GM19397 (cell line): ENCODE data around the gene GPR158.

Experiments used
- ATAC-seq: cut with Tn5 transposase; IDR thresholded peaks from one replicate; pipeline ENCODE4 v1.9.1; 2021; ENCODE audit warnings: mild to moderate bottlenecking, moderate library complexity; ENCODE audit not compliant: unreplicated experiment

The GPR158 gene

DNA sequence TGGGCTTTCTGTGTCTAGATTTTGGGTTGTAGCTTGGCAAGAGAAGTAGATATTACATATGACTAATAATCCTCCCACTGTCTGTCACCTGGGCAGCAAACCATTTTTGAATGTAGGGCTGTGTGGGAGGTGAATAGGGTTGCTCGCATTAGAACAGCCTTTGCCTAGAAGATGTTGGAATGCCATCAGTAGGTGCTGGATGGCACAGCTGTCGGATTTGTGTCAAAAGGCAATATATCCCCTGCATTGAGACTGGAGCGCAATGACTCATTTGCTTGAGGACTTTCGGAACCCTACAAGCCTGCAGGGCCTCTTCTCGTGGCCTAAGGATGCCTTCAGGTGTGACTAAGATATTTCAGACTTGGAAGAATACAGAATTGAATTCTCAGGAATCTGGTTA lies 323.8 kb downstream of the GPR158 start:
- ATAC-seq = no peak

DNA sequence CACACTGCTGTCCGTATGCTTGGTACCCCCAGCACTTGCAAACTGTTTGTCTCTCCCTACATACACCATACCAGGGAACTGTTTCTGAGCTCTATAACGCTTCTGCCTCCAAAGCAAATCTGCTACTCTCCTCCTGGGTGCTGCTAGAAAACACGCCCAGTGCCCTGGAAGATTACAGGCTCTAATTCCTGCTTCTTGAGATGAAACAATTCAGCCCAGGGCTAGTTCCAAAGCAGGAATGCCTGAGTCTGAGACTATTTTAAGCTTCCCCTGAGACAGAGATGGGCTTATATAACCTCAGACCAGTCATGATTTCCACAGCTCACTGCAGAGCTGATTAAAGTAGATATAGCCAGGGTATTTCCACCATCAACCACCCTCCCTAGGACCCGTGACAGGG lies 327.1 kb downstream of the GPR158 start:
- no peak for ATAC-seq

DNA sequence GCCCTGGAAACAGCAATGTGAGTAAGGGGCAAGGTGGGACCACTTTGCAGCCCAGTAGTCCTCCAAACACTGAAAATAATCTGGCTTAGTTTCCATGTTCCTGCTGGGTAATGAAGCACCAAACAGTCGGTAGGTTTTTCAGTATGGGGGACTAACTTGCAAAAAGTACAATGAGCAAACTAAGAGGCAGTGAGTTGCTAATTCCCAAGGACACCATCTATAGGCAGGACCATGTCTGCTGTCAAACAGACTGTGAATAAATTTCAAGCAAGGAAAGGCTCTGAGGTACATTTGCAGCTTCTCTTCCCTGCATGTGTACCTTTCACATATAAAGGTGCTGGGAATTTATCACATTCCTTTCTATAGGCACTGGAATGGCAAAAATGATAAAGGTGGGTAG lies 327.7 kb downstream of the GPR158 start:
- ATAC-seq = no peak

GRCh38 chr10:25504306-25504705 lies 329.5 kb downstream of the GPR158 start:
- ATAC-seq = no peak

- ATAC-seq = no peak
Observed at GRCh38 chr10:25504838-25505237, 330.0 kb downstream of the GPR158 start.

GRCh38 chr10:25505466-25505865 lies 330.7 kb downstream of the GPR158 start:
- no peak for ATAC-seq

- no peak for ATAC-seq
Observed at GRCh38 chr10:25506821-25507335, 332.1 kb downstream of the GPR158 start.

- ATAC-seq = no peak
Observed at GRCh38 chr10:25508112-25508815, 333.5 kb downstream of the GPR158 start.

DNA sequence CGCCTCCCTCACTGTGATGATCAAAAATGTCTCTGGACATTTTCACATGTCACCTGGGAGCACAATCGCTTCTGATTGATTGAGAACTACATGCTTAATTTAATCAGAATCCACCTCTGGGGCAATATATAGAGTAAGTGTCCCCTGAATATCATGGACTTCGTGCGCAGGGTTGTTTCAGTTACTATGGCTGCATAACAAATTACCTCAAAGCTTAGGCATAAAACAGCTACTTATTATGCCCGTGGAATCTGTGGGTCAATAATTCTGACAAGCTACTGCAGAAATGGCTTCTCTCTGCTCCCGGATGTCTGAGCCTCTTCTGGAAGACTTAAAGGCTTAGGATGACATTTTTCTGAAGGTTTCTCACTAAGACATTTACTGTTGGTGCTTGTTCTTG lies 334.4 kb downstream of the GPR158 start:
- no peak for ATAC-seq

DNA sequence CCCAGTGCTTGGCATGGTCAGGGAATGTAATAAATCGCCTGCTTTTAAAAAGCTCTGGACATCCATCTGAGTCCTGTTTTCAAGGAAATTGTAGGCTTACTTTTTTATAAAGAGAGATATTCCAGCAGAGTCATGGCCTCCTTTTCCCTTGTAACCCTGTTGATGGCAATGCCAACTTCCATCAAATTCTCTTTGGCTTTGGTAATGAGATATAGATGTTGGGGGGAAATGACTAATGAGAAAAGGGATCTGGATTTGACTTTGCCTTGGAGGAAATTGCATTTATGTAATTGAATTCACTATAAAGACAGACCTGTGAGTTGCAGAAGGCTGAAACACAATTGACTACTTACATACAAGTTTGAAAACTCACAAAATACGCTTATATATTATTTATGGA lies 347.5 kb downstream of the GPR158 start:
- ATAC-seq = no peak

DNA sequence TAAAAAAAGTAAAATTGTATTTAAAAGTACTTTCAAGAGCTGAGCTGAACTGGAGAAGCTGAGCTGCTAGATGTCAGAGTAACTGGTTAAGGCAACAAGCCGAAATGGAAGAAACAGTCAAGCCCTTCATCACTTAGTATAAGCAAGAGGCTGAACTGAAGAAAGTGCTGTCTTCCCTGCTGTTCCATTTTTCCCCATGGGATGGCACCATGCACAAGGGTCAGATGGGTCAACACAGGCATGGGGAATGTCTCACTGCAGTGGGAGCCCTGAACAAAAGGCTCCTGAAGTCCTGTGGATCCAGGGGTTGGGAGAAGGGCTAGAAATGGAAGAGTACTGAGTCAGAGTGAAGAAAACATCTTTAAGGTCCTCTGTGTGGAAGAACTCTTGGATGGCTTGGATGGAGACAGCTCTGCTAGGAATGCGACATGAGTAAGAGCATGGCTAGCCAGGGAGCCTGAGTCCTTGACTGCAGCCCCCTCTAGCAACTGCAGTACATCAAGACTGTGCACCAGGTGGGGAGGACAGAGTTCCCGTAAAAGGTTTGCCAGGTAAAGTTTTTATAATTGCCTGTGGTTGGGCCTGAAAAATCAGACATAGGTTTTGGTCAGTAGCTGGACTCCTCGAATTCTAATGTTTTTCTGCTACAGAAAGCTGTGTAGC lies 348.3 kb downstream of the GPR158 start:
- ATAC-seq = no peak

DNA sequence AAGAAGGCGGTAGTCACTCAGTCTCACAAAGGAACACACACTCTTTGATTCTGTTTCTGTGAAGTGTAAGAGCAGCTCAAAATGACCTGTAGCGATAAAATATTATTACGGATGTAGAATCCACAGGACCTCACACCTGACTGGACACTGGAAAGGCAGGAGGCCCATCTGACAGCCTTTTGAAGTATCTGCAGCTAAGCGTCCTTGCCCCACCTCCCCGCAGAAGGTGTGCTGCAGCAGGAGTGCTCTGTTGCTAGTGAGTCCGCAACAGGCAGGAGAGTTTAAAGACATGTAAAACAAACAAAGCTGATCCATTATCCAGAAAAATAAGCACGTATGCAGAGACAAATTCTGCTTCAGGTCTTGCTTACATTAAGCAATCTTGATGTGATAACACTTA lies 355.5 kb downstream of the GPR158 start:
- no peak for ATAC-seq

DNA sequence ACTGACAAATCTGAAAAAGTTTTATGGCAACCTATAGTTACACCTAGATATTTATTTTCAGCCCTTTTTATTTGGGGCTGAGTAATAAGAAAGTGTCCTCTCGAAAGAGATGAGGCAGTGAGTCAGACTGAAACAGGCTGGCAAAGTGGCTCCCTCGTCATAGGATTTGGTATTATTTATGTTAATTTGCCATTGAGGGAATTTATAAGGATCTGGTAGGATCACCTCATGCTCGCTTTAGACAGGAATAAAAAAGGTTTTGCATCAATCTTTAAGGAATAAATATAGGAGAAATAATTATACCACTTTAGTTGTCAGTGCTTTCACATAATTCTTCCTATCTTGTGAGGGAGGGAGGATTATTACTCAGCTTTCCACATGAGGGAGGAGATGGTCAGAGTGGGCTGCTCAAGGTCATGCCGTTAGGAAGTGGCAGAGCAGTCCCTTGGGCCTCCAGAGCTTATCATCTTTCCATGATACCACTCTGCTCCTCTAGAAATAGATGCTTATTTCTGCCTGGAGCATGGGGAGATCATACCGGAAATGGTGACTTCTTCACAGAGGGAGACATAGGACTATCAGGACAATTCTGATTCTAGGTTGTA lies 356.8 kb downstream of the GPR158 start:
- no peak for ATAC-seq

- no peak for ATAC-seq
Observed at GRCh38 chr10:25532213-25532612, 357.4 kb downstream of the GPR158 start.

DNA sequence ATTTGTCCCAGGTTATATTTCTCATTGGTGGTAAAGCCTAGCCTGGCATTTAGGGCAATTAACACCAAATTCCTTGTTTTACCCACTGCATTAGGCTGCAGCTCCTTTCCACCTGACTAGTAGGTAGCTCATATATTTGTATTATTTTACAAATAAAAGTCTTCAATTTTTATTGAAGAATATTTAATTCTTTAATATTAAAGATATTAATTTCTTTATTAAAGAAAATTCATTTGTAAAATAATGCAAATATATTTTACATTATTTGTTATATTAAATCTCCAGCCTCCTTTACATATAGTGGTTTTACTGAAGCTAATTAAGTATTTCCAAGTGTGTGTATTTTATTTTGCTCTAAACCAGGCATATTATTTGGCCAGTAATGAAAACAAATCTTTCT lies 361.2 kb downstream of the GPR158 start:
- ATAC-seq = no peak

DNA sequence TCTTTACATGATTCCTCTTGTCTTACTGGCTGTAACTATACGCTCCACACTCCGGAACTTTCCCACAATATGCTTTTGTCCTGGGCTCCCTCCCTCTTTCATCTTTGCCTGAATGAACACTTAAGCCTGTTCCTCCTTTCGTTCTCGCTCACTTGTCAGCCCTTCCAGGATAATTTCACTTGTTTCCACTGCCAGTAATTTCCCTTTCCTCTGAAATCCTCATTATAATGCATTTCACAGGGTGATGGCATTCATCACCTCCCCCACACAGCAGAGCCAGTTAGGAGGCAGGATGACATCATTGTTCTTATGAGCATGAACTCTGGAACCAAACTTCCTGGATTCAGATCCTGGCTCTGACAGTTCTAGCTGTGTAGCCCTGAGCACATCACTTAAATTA lies 372.6 kb downstream of the GPR158 start:
- ATAC-seq = no peak

DNA sequence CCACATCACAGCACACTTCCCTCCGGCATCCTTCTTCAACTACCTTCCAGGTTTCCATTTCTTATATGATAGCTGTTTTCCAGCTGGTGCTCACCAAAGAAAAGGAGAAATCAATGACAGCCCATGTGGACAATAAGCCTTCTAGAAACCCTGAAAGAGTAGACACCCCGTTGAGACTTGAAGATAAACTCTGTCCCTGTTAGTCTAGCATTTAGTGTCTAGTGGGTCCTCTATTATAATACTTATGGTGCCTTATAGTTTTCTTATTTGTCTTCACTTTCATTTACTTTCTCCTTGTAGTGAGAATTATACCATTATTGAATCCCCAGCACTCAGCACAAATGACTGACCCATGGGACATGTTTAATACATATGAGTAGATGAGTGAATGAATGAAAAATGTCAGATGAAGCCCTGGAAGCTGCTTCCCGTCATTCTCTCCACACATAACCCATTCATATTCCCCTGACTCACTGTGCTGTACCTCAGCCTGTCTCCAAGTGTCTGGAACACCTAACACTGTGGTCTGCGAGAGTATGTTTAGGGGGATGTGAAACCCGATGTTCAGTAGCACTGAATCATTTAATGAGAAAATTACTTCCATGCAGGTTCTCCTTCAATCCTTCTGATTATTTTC lies 377.6 kb downstream of the GPR158 start:
- no peak for ATAC-seq

- no peak for ATAC-seq
Observed at GRCh38 chr10:25555865-25556264, 381.1 kb downstream of the GPR158 start.

DNA sequence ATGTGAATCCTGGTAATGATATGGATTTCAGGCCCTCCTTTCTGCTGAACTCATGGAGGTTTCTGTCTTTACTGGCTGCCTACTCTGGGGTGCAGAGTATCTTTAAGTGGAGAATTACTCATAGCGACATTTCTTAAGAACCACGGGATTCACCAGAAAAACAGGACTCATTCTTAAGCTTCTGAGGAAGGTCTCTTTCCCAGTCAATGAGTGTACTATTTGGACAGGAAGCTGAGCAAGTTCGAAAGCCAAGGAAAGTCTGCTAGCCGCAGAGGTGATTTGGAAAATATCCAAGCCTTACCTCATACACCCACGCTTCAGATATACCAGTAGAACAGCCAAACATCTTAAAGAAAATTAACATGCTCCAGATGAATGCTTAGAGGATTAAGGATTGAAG lies 381.7 kb downstream of the GPR158 start:
- no peak for ATAC-seq

DNA sequence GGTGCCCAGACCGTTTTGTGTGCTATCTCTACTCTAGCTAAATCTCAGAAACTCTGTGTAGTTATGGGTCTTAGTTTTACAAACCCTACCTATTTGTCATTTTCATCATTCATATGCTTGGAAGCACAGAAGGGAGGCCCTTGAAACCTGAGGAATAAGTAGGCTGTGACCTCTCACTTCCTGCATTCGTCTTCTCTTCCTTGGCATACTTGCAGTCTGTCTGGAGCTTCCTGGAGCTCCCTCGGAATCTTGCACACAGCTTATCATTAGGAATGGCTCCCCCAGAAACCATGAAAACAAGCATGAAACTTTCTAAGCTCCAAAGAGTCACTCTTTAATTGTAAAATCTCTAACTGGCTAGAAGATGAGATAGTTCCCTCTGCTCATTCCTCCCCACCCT lies 382.3 kb downstream of the GPR158 start:
- no peak for ATAC-seq

- no peak for ATAC-seq
Observed at GRCh38 chr10:25561758-25562157, 387.0 kb downstream of the GPR158 start.

- ATAC-seq = no peak
Observed at GRCh38 chr10:25562547-25562946, 387.7 kb downstream of the GPR158 start.
